NOMO-1 treated with DMSO at 0.1 percent for 48 hours (cell line): ENCODE data around the gene RCAN2.

Source experiments
- DNase-seq: peaks from one replicate; lab custom pipeline; 2025; ENCODE audit not compliant: unreplicated experiment; lab: John Stamatoyannopoulos, UW

RCAN2 gene

GRCh38 chr6:46491201-46491627 lies at the start of gene RCAN2:
TSS of gene RCAN2 (minus strand) at chr6:46491449.
- peak; percentile 25 for DNase-seq

DNA sequence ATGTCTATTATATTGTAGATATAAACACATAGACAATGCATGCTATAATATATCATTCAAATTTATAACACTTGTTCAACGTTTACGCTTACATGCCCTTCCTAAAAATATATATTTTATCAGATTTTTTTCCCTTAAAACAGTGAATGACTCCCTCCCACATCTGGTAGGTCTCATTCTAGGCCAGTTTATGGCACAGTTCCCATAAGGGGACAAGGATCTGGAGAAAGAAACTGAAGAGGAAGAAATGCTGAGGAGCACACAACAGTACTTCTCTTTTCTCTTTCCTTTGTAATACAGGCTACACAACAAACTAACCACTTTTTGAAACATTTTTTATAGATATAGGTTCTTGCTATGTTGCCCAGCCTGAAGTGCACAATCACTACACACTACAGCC lies 48.6 kb upstream of the RCAN2 start:
- no peak for DNase-seq

DNA sequence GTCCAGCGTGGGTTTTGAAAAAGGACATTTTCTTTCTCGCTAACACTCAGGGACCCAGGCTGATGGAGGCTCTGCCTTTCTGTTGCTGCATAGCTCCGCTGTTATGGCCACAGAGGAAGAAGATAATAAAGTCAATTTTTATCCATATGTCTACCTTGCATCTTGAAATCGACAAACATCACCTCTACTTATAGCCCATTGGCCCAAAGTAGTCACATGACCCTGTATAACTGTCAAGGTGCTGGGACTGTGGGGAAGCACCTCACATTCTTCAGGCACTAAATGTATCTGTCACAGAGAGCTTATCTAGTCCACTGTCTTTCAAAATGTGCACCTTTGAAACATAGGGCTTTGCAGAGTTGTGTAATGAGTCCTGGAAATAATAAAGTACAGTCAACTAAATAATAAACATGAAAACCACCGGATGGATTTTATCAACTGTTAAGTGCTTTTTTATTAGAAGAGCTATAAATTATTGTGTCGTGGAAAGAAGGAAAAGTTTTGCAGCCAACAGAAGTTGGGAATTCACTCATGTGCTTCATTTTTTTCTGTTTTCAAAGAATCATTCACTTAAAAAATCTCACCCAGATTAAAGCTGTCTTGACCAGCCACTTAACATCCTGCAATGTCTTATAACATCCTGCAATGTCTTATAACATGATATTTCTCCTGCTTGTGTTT lies 47.7 kb upstream of the RCAN2 start:
- DNase-seq: no peak

DNA sequence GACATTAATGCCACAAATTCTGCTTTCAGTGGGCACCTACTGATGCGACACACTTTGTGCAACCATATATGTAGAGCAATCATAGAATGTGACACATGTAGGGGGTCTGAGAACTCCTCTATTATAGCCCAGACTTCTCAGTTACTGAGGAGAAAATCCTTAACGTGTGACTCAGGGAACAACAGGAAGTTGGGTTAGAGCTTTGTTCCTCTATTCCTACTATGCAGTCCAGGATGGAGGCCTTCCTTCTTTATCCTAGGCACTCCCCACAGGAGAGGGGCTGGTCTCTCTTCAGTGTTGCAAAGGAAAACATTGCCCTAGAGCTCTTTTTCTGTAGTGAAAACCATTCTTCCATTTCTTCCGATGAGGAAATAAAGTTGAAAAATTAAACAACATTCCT lies 39.6 kb upstream of the RCAN2 start:
- DNase-seq: no peak

DNA sequence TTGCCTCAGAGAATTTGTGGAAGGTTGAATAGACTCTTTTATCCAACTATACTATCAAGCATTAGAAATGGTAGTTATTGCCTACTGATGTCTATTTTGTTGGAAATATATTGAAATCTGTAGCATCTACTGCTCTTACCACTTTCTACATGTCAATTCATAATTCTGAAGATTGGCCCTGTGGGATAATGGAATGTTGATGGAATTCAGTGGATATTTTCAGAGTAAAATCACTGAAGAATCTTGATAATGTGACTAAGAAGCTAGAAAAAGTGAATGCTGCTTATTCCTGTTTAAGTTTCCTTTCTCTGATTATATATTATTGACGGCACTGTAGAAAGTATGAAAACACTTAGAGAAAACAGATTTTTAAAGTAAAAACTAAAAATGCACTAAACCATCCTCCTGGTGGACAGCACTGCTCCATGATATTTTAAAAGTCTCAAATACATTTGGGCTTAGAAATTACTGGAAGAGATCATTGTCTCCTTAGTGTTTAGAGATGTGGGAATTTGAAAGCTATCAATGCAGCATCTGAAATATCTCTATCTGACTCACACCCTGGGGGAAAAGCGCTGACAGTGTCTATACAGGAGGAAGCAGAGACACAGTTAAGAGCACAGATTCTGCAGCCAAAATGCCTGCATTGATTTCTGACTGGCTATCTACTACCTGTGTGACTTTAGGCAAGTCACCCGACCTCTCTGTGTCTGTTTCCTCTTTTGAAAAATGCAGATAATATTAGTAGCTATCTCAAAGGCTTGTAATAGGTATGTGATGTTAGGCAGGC lies 37.9 kb upstream of the RCAN2 start:
- DNase-seq: no peak

DNA sequence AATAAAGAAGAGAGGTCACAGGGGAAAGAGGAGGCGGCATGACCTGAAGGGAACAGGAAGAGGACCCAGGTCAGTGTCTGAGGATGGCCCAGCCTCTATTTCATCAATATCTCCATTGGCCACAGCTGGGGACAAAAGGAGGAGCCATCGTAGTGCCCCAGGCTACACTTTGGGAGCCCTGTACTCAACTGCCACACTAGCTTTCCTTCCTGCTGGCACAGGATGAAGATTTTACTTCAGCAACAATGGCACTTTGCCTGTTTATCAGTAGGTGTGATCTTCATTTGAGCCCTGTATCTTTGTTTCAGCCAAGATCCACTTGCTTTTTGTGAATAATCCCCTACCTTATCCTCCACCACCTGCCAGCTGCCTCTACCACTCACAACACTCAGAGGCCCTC lies 35.4 kb upstream of the RCAN2 start:
- no peak for DNase-seq

GRCh38 chr6:46525583-46525982 lies 34.3 kb upstream of the RCAN2 start:
- DNase-seq: no peak

DNA sequence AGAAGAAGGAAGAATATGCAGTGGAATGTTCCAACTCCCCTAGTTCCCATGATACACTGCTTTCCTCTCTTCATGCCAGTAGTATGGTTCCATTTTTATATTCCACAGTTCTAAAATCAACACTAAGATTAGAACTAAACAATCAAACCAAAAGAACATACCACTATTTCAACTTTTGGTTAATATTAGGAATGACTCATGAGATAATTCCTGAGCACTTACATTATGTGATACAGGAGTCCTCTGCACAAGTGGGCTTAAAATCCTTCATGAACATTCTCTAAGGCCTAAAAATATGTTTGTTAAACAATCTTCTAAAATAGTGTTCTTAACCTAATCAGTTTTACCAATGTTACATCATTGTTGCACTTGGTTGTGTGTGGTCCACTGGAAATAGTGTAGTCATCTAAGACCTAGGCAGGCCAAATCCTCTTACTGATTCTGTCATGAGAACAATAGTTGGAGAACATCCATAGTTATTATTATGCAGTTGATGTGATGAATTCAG lies 30.3 kb upstream of the RCAN2 start:
- no peak for DNase-seq

DNA sequence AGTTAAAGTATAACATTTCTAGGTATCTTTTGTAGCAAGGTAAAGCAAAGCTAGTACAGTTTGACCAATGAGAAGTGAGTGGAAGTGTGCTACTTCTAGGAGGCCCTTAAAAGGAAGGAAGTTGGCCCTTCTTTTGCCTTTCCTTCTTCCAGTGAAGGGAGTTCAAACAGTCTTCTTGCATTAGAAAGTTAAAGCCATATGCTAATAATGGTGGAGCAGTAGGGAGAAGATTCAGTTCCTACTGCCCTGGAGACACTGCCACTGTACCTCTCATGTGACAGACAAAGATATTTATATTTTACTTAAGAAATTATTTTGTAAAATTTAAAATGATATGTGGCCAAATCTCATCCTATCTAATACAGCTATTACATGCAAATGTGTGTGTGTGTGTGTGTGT lies 26.0 kb upstream of the RCAN2 start:
- DNase-seq: no peak

DNA sequence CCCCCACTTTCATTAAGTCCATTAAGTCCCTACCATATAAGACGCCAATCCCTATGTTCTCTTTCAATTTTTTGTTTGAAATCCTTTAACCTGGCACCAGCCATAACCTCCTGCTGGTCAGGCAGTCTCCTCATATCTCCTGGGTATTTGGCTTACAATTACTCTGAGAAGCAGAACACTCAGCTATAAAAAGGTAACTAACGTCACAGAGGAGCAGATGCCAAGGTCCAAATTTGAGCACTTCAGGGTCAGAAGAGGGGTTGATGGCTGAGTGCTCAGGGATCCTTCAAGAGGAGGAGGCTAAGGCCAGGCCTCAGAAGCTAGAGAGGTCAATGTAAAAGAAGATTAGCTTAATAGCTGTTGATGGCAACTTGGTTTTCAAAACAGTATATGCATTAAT lies 22.3 kb upstream of the RCAN2 start:
- DNase-seq: no peak

GRCh38 chr6:46511320-46511719 lies 20.1 kb upstream of the RCAN2 start:
- no peak for DNase-seq

DNA sequence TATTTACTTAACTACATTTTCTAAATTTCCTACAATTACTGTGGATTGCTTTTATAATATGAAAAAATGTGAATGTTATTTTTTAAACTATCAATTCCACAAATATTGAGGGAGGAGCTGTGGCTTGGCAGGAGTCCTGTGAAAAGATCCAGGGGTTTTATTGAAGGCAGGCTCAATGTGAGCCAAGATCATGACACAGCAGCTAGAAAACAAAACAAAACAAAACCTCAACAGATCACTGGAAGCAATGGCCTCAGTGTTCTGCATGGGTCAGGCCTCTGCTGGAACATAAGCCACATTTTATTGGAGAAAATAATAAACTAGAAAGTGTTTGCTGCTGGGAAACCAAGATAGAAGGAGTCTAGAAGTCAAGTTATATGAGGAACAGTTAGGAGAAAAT lies 19.4 kb upstream of the RCAN2 start:
- no peak for DNase-seq

GRCh38 chr6:46509981-46510510 lies 18.8 kb upstream of the RCAN2 start:
- no peak for DNase-seq

DNA sequence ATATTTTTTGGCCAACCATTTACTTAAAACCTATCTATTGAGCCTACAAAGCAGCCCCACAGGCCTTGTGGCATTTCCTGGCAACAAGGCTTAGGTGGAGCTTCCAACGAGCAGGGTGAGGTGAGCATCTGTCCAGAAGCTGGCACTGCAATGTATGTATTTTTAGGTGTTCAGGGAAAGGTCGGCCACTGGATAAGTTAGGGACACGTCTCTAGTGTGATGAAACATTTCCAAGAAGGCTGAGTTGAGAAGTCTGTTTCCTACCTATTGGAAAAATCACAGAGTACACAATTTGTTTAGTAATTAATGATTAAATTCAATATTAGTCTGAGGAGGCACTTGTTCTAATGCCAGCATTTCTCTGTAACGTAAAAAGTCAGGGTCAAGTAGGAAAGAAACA lies 17.8 kb upstream of the RCAN2 start:
- DNase-seq: no peak

DNA sequence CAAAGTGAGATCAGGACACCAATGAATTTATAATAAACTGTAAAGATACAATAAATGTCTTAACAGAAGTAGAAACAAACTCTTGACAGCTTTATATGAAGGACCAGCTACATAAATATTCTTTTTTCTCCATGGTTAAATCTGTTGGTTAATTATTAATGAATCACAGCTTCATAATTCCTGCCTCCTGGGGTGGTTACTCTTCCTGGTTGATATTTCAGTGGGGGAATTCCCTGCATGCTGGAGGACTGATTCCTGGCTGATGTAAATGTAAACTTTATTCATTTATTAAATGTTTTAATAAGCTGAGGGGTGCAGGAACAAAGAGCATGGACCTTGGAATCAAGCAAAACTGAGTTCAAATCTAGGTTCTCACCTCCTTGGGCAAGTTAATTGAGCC lies 16.2 kb upstream of the RCAN2 start:
- DNase-seq: no peak

GRCh38 chr6:46505693-46506512 lies 14.7 kb upstream of the RCAN2 start:
- no peak for DNase-seq

DNA sequence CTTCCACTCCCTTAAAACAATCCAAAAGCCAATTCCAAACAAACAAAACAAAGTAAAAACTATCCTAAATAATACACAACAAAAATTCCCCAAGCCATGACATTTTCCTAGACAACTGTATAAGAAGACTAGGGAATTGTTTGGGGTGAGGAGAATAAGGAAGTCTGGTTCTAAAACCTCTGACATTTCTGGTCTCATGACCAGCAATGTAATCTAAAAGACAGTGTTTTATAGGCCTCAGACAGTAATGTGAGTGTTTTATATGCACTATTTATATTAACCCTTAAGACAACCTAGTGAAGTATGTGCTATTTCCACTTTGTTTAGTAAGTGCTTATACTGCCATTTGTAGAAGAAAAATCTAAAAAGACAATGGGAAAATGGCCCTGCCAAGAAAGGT lies 13.0 kb upstream of the RCAN2 start:
- DNase-seq: no peak

GRCh38 chr6:46502486-46503119 lies 11.4 kb upstream of the RCAN2 start:
- DNase-seq: no peak

DNA sequence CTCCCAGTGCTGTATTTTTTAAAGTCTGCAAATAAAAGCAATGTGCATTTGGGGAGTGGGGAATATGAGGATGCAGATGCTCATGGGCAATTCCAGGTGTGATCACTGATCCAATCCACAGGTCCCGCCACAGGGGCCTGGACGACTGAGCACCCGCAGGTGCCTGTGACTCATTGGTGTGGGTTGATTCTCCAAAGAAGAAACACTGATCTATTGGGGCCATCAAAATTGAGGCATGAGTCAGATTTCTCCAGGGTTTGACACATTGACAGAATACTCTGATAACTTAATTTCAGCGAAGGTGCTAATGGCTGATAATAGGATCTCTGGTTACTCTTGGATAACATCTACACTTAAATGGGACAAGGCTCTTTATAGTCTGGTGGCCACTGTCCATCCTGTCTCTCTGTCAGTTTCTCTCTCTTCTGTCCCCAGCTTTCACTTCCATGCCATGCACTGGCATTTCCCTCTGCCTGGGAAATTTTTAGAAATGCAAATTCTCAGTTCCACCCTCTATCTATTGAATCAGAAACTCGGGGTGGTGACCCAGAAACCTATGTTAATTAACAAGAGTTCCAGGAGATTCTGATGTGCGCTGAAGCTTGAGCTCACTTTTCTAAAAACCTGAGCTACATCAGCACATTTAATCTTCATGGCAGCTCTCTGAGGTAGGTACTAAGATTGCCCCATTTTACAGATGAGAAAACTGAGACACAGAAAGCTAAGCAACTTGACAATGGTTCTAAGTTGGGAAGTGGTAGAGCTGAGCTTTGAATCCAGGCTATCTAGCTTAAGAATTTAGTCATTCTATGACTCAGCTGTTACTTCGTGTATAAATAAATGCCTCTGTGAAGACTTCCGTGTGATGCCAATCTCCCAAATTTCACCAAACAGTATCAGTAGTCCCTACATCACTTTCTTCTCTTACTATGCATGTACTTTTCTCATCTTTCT lies 10.2 kb upstream of the RCAN2 start:
- no peak for DNase-seq

- no peak for DNase-seq
Observed at GRCh38 chr6:46500382-46500781, 9.1 kb upstream of the RCAN2 start.
